KMS-11 (cell line): Measurements from ENCODE around the gene SRP9.
"Not testable (repeated sequence)": the region's sequence is repeated elsewhere in the genome, so short reads cannot be mapped to it uniquely, and the experiment has no call there.

ENCODE experiments used
- H2AFZ ChIP-seq: fragments of 200-600 bp; sonication (generic); 2 replicates; pipeline ENCODE4 v1.6.1; 2016; ENCODE audit warnings: antibody characterized with exemption, mixed run types, low read depth
- H3K27ac ChIP-seq: fragments of 200-600 bp; sonication (generic); 2 replicates; pipeline ENCODE4 v1.6.1; 2016; ENCODE audit warnings: mild to moderate bottlenecking, mixed run types
- H3K27me3 ChIP-seq: fragments of 200-600 bp; sonication (generic); 2 replicates; pipeline ENCODE4 v1.6.1; 2017; ENCODE audit warnings: mild to moderate bottlenecking, low read depth, mixed run types, moderate library complexity; ENCODE audit not compliant: insufficient read depth
- H3K36me3 ChIP-seq: fragments of 200-600 bp; sonication (generic); 2 replicates; pipeline ENCODE4 v1.6.1; 2017; ENCODE audit warnings: mild to moderate bottlenecking, mixed run types; ENCODE audit not compliant: insufficient read depth
- H3K4me1 ChIP-seq: fragments of 200-600 bp; sonication (generic); 2 replicates; pipeline ENCODE4 v1.6.1; 2016; ENCODE audit warnings: mild to moderate bottlenecking, low read depth, mixed run types; ENCODE audit not compliant: poor library complexity, severe bottlenecking
- H3K4me2 ChIP-seq: fragments of 200-600 bp; sonication (generic); 2 replicates; pipeline ENCODE4 v1.7.0; 2016; ENCODE audit warnings: mild to moderate bottlenecking, mixed run types
- H3K4me3 ChIP-seq: fragments of 200-600 bp; sonication (generic); IDR thresholded peaks from 2 replicates; pipeline ENCODE4 v1.6.1; 2017; ENCODE audit warnings: low read depth, low read length, mixed read lengths; ENCODE audit not compliant: insufficient read depth
- H3K79me2 ChIP-seq: fragments of 200-600 bp; sonication (generic); 2 replicates; pipeline ENCODE4 v1.6.1; 2016; ENCODE audit warnings: low read depth, mixed run types; ENCODE audit not compliant: insufficient read depth
- H3K9ac ChIP-seq: fragments of 200-600 bp; sonication (generic); 2 replicates; pipeline ENCODE4 v1.6.1; 2016; ENCODE audit warnings: mild to moderate bottlenecking, mixed run types
- H4K20me1 ChIP-seq: fragments of 200-600 bp; sonication (generic); 2 replicates; pipeline ENCODE4 v1.6.1; 2016; ENCODE audit warnings: mild to moderate bottlenecking, mixed run types; ENCODE audit not compliant: insufficient read depth
- TF ChIP-seq, protein P1 (sequence below): fragments of 200-600 bp; sonication (generic); conservative IDR thresholded peaks from 2 replicates; pipeline ENCODE4 v1.6.1; 2017; ENCODE audit warnings: low read depth, mild to moderate bottlenecking, antibody characterized with exemption, low read length, moderate library complexity, mixed read lengths

SRP9 gene

GRCh38 chr1:225780630-225781029 is 3.0 kb downstream of the SRP9 start:
- Histone ChIP-seq H2AFZ (no peak overlapping the region), H3K4me2 (no peak overlapping the region), H3K79me2 (peaks cover 63% of the 10 kb centered on the region), H3K4me3 (no peak overlapping the region), H3K9ac (no peak overlapping the region), H3K27ac (no peak overlapping the region), H3K36me3 (peaks cover 6% of the 10 kb centered on the region; the same call in 1 of the 2 replicates), H3K4me1 (peaks cover 33% of the 10 kb centered on the region), H4K20me1 (no peaks in the 10 kb centered on the region; the same call in 1 of the 2 replicates), H3K27me3 (no peaks in the 10 kb centered on the region)
- TF ChIP-seq, protein P1, sequence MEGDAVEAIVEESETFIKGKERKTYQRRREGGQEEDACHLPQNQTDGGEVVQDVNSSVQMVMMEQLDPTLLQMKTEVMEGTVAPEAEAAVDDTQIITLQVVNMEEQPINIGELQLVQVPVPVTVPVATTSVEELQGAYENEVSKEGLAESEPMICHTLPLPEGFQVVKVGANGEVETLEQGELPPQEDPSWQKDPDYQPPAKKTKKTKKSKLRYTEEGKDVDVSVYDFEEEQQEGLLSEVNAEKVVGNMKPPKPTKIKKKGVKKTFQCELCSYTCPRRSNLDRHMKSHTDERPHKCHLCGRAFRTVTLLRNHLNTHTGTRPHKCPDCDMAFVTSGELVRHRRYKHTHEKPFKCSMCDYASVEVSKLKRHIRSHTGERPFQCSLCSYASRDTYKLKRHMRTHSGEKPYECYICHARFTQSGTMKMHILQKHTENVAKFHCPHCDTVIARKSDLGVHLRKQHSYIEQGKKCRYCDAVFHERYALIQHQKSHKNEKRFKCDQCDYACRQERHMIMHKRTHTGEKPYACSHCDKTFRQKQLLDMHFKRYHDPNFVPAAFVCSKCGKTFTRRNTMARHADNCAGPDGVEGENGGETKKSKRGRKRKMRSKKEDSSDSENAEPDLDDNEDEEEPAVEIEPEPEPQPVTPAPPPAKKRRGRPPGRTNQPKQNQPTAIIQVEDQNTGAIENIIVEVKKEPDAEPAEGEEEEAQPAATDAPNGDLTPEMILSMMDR: no peak

DNA sequence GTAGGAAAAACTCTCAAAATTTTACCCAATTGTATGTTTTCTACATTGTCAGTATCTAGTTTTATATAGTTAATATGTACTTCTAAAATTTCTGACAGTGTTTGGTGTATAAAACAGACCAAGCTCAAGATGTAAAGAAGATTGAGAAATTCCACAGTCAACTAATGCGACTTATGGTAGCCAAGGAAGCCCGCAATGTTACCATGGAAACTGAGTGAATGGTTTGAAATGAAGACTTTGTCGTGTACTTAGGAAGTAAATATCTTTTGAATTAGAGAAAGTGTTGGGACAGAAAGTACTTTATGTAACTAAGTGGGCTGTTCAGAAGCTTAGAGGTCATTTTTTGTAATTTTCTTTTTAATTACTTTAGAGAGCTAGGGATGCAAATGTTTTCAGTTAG is 11.5 kb downstream of the SRP9 start:
- peaks cover 24% of the 10 kb centered on the region; the same call in 1 of the 2 replicates for H3K36me3 ChIP-seq
- H4K20me1 ChIP-seq, H3K27me3 ChIP-seq, H2AFZ ChIP-seq, H3K4me2 ChIP-seq, H3K4me3 ChIP-seq, H3K4me1 ChIP-seq, H3K79me2 ChIP-seq, H3K27ac ChIP-seq, H3K9ac ChIP-seq: not testable (repeated sequence)

DNA sequence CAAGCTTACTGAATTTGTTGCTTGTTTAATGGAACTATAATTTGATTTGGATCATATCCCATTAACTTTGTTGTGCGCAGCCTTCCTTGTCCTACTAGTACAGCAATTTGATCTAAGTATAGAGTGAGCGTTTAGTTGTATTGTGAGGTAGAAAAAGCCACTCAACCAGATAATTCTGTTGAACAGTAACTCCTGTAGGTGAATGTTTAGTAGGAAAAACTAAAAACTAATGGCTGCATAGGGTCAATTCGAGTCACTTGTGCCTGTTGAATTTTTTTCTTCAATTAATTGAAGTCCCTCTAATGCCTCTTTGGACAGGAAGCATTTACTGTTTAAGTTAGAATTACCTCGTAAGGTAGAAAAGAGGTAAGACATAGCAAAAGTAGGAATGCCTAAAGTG is 17.3 kb downstream of the SRP9 start:
- Histone ChIP-seq H3K4me3 (no peak overlapping the region), H3K36me3 (peaks cover 8% of the 10 kb centered on the region; the same call in 1 of the 2 replicates), H3K9ac (no peak overlapping the region), H3K27me3 (no peaks in the 10 kb centered on the region), H3K4me1 (no peaks in the 10 kb centered on the region), H2AFZ (no peak overlapping the region), H3K79me2 (no peaks in the 10 kb centered on the region), H3K27ac (no peak overlapping the region), H4K20me1 (no peaks in the 10 kb centered on the region; the same call in 1 of the 2 replicates), H3K4me2 (no peak overlapping the region)
- TF ChIP-seq, protein P1: no peak

DNA sequence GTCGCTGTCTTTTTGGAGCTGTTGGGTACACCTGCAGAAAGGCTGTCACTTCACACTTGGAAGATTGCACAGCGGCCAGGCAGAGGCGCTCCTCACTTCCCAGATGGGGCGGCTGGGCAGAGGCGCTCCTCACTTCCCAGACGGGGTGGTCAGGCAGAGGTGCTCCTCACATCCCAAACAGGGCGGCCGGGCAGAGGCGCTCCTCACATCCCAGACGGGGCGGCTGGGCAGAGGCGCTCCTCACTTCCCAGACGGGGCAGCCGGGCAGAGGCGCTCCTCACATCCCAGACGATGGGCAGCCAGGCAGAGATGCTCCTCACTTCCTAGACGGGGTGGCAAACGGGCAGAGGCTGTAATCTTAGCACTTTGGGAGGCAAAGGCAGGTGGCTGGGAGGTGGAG is 18.5 kb downstream of the SRP9 start:
- H2AFZ ChIP-seq, H3K4me3 ChIP-seq, H3K79me2 ChIP-seq, H3K27ac ChIP-seq, H3K27me3 ChIP-seq, H3K9ac ChIP-seq, H4K20me1 ChIP-seq, H3K4me2 ChIP-seq, H3K36me3 ChIP-seq, H3K4me1 ChIP-seq: not testable (repeated sequence)

GRCh38 chr1:225801146-225801545 is 23.5 kb downstream of the SRP9 start:
- H3K9ac ChIP-seq, H4K20me1 ChIP-seq, H3K27ac ChIP-seq: not testable (repeated sequence)

GRCh38 chr1:225806249-225806648 is 28.6 kb downstream of the SRP9 start:
- TF ChIP-seq, protein P1: no peak
- H3K4me3 ChIP-seq: no peak overlapping the region
- H3K79me2 ChIP-seq: no peaks in the 10 kb centered on the region
- no peak overlapping the region for H2AFZ ChIP-seq
- H3K27me3 ChIP-seq: no peaks in the 10 kb centered on the region
- peaks cover 34% of the 10 kb centered on the region for H3K4me1 ChIP-seq
- no peaks in the 10 kb centered on the region for H3K36me3 ChIP-seq
- H4K20me1 ChIP-seq: no peaks in the 10 kb centered on the region
- peak overlapping the region; percentile 21; the same call in 1 of the 2 replicates for H3K27ac ChIP-seq
- H3K9ac ChIP-seq: no peak overlapping the region
- H3K4me2 ChIP-seq: peak overlapping the region; percentile 36

More at GRCh38 chr1:225801146-225801545, 23.5 kb downstream of the SRP9 start:
- H3K4me2 ChIP-seq, H3K79me2 ChIP-seq, H3K4me1 ChIP-seq, H3K27me3 ChIP-seq, H3K4me3 ChIP-seq, H3K36me3 ChIP-seq, H2AFZ ChIP-seq: not testable (repeated sequence)

- H3K9ac ChIP-seq, H3K4me3 ChIP-seq, H3K27me3 ChIP-seq, H2AFZ ChIP-seq, H3K36me3 ChIP-seq, H3K79me2 ChIP-seq, H4K20me1 ChIP-seq: not testable (repeated sequence)
- H3K27ac ChIP-seq: peak overlapping the region; percentile 21; the same call in 1 of the 2 replicates
- H3K4me2 ChIP-seq: peak overlapping the region; percentile 36
- H3K4me1 ChIP-seq: peaks cover 39% of the 10 kb centered on the region
Measured at GRCh38 chr1:225806736-225807135, 29.1 kb downstream of the SRP9 start.
